ENCODE results near the gene NEAT1. TPM values are rescaled to one million over a fixed set of nuclear protein-coding genes. Genes with fewer than 3 reads are reported as not detected.

The NEAT1 gene
- total and polyA plus RNA-seq, 9 of the 15 experiments (the other 6 are each of a cell fraction or from before 2014, with no cell fraction given): 20.1 to 389 (median 62.8) TPM

DNA sequence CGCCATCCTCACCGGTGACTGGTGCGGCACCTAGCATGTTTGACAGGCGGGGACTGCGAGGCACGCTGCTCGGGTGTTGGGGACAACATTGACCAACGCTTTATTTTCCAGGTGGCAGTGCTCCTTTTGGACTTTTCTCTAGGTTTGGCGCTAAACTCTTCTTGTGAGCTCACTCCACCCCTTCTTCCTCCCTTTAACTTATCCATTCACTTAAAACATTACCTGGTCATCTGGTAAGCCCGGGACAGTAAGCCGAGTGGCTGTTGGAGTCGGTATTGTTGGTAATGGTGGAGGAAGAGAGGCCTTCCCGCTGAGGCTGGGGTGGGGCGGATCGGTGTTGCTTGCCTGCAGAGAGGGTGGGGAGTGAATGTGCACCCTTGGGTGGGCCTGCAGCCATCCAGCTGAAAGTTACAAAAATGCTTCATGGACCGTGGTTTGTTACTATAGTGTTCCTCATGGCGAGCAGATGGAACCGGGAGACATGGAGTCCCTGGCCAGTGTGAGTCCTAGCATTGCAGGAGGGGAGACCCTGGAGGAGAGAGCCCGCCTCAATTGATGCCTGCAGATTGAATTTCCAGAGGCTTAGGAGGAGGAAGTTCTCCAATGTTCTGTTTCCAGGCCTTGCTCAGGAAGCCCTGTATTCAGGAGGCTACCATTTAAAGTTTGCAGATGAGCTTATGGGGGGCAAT lies 1.1 kb downstream of the NEAT1 start (continued):
- TF ChIP-seq NCOA2 (IDR thresholded peaks at IDR 0.05; ENCODE audit: partially characterized antibody in 2 of 2): no peak
- TF ChIP-seq, protein P1, sequence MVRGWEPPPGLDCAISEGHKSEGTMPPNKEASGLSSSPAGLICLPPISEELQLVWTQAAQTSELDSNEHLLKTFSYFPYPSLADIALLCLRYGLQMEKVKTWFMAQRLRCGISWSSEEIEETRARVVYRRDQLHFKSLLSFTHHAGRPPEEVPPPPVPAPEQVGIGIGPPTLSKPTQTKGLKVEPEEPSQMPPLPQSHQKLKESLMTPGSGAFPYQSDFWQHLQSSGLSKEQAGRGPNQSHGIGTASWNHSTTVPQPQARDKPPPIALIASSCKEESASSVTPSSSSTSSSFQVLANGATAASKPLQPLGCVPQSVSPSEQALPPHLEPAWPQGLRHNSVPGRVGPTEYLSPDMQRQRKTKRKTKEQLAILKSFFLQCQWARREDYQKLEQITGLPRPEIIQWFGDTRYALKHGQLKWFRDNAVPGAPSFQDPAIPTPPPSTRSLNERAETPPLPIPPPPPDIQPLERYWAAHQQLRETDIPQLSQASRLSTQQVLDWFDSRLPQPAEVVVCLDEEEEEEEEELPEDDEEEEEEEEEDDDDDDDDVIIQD (CRISPR knock-in tag; IDR thresholded peaks at IDR 0.05): no peak
- TF ChIP-seq ZNF436 (CRISPR knock-in tag; IDR thresholded peaks at IDR 0.05): peak; percentile 68
- TF ChIP-seq, protein P2, sequence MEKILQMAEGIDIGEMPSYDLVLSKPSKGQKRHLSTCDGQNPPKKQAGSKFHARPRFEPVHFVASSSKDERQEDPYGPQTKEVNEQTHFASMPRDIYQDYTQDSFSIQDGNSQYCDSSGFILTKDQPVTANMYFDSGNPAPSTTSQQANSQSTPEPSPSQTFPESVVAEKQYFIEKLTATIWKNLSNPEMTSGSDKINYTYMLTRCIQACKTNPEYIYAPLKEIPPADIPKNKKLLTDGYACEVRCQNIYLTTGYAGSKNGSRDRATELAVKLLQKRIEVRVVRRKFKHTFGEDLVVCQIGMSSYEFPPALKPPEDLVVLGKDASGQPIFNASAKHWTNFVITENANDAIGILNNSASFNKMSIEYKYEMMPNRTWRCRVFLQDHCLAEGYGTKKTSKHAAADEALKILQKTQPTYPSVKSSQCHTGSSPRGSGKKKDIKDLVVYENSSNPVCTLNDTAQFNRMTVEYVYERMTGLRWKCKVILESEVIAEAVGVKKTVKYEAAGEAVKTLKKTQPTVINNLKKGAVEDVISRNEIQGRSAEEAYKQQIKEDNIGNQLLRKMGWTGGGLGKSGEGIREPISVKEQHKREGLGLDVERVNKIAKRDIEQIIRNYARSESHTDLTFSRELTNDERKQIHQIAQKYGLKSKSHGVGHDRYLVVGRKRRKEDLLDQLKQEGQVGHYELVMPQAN (IDR thresholded peaks at IDR 0.05; ENCODE audit: borderline replicate concordance): 0 out of 2 replicates have a peak, but pooled peaks have one; percentile 12
- TF ChIP-seq, protein P3, sequence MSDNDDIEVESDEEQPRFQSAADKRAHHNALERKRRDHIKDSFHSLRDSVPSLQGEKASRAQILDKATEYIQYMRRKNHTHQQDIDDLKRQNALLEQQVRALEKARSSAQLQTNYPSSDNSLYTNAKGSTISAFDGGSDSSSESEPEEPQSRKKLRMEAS (CRISPR knock-in tag; IDR thresholded peaks at IDR 0.05): 0 out of 2 replicates have a peak, but pooled peaks have one; percentile 4
- TF ChIP-seq ZBTB1 (CRISPR knock-in tag; IDR thresholded peaks at IDR 0.05; ENCODE audit: borderline replicate concordance, low read depth): peak; percentile 33; the same call in 1 of the 2 replicates
- no peak for TF ChIP-seq ATF7 (IDR thresholded peaks at IDR 0.05)
- no peak for TF ChIP-seq ARID1B (IDR thresholded peaks at IDR 0.05)
- 0 out of 2 replicates have a peak, but pooled peaks have one; percentile 10 for TF ChIP-seq IRF2 (CRISPR knock-in tag; IDR thresholded peaks at IDR 0.05)
- TF ChIP-seq ZC3H11A (IDR thresholded peaks at IDR 0.05; ENCODE audit: low read depth, low read length): no peak
- TF ChIP-seq, protein P4, sequence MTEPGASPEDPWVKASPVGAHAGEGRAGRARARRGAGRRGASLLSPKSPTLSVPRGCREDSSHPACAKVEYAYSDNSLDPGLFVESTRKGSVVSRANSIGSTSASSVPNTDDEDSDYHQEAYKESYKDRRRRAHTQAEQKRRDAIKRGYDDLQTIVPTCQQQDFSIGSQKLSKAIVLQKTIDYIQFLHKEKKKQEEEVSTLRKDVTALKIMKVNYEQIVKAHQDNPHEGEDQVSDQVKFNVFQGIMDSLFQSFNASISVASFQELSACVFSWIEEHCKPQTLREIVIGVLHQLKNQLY (CRISPR knock-in tag; conservative IDR thresholded peaks at IDR 0.05): peak in 1 of 2 experiments; percentile 58; a peak in 2 of 4 replicates
- TF ChIP-seq, protein P5, sequence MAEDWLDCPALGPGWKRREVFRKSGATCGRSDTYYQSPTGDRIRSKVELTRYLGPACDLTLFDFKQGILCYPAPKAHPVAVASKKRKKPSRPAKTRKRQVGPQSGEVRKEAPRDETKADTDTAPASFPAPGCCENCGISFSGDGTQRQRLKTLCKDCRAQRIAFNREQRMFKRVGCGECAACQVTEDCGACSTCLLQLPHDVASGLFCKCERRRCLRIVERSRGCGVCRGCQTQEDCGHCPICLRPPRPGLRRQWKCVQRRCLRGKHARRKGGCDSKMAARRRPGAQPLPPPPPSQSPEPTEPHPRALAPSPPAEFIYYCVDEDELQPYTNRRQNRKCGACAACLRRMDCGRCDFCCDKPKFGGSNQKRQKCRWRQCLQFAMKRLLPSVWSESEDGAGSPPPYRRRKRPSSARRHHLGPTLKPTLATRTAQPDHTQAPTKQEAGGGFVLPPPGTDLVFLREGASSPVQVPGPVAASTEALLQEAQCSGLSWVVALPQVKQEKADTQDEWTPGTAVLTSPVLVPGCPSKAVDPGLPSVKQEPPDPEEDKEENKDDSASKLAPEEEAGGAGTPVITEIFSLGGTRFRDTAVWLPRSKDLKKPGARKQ (CRISPR knock-in tag; IDR thresholded peaks at IDR 0.05): no peak
- TF ChIP-seq SIRT6 (IDR thresholded peaks at IDR 0.05; ENCODE audit: low read depth, low read length): peak; percentile 72
- peak; percentile 43 for TF ChIP-seq KDM5B (IDR thresholded peaks at IDR 0.05; ENCODE audit: insufficient replicate concordance, low read depth, low read length)

Measured in K562 (cell line).